Forelimb muscle (tissue), 1 donor: Measurements from ENCODE around the gene FAM72B. TPM values are rescaled to one million over a fixed set of nuclear protein-coding genes. Genes with fewer than 3 reads are reported as not detected.
"Not testable (repeated sequence)": the region's sequence is repeated elsewhere in the genome, so short reads cannot be mapped to it uniquely, and the experiment has no call there.

Experiments
- DNase-seq: peaks from one replicate; pipeline ENCODE4 v3.0.0-alpha.2; 2013; ENCODE audit warnings: low read depth
- polyA plus RNA-seq: library from polyadenylated mRNA; unstranded; fragments of 120-200 nt; gene quantifications from one replicate; pipeline ENCODE4 v1.2.1, GENCODE V29; 2013; ENCODE audit not compliant: insufficient read length

The FAM72B gene
- polyA plus RNA-seq, 1 donor: 3.5 TPM

DNA sequence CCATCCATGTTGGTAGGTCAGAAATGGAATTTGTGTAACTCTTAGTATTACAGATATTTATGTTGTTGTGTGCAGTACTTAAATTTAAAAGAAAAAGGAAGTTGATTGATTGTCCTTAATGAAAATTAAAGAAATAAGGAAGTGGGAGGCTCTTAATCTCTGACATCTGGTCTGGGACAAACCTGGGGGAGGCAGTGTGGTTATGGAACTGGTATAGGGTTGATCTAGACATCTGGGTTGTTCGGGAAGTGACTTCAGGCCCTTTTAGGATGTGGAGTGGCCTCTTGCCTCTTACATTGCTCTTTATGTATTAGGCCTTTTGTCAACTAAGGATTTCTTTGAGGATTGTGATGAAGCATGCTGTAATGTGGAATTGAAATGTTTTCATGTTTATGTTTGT lies 16.1 kb upstream of the FAM72B start:
- DNase-seq: not testable (repeated sequence)

- DNase-seq: not testable (repeated sequence)
Measured at GRCh38 chr1:121199763-121200162, 15.6 kb upstream of the FAM72B start.

GRCh38 chr1:121197095-121197882 lies 13.1 kb upstream of the FAM72B start:
- not testable (repeated sequence) for DNase-seq

DNA sequence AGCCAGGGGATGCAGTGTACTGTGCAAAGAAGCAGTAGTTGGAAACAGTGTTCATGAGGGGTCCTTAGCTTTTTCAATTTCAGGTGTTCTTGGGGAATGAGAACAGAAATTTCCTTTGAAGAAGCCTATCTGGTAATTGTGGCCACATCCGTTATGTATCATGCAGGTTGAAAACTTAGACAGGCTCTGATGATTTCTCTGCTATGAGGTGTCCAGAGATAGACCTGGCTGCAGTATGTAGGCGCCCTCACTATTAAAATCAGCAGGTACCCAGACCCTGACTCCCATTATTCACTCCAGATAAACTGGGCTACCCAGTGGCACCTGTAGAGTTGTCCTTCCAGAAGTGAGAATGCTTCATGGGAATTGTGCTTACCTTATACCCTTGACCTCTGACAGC lies 8.4 kb upstream of the FAM72B start:
- DNase-seq: not testable (repeated sequence)

GRCh38 chr1:121187914-121188313 lies 3.8 kb upstream of the FAM72B start:
- not testable (repeated sequence) for DNase-seq

GRCh38 chr1:121186191-121186590 lies 2.1 kb upstream of the FAM72B start:
- not testable (repeated sequence) for DNase-seq

- not testable (repeated sequence) for DNase-seq
Measured at GRCh38 chr1:121185140-121185708, 1.1 kb upstream of the FAM72B start.

- DNase-seq: not testable (repeated sequence)
Measured at GRCh38 chr1:121183867-121184266, 273 bp downstream of the FAM72B start.

DNA sequence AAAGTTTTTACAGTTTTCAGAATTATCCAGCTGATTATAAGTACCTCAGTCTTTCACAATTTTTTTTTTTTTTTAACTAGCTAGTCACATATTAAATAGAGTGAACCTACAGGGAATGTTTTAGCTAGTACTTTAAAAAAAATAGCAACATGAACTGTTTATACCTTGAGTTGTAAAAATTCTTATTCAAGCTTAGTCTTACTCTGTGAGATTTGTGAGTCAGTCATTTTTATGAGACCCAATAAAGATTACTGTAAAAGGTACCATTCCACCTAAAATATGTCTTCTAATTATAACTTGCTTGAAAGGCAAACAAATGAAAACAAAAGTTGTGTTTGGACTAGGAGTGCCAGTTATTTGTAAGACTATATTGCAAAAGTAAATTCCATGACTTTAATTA lies 5.9 kb downstream of the FAM72B start:
- not testable (repeated sequence) for DNase-seq

- not testable (repeated sequence) for DNase-seq
Measured at GRCh38 chr1:121176649-121177048, 7.5 kb downstream of the FAM72B start.

- not testable (repeated sequence) for DNase-seq
Measured at GRCh38 chr1:121168152-121168668, 15.9 kb downstream of the FAM72B start.

DNA sequence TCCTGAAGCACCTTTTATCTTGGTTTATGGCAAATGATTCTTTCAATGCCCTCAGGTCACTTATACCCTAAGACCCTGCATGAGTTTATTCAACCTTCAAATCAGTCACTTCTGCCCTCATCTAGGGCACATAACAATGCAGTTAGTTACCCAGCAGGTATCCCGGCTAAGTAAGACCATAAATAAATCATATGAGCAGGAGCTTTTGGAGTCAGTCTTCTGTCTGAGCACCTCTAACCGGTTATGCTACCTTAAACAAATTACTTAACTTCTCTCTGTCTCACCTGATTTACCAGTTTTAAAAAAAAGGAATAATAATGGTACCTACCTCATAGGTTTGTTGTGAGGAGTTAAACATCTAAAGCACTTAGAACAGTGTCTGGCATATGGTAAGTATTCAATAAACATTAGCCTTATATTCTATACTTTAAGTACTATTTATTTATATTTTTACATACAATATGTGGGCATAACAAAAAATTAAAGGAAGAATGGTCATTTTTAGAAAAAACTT lies 16.9 kb downstream of the FAM72B start:
- not testable (repeated sequence) for DNase-seq

GRCh38 chr1:121165296-121165695 lies 18.8 kb downstream of the FAM72B start:
- not testable (repeated sequence) for DNase-seq

- not testable (repeated sequence) for DNase-seq
Measured at GRCh38 chr1:121163850-121164757, 20.0 kb downstream of the FAM72B start.

GRCh38 chr1:121161199-121161901 lies 22.8 kb downstream of the FAM72B start:
- DNase-seq: not testable (repeated sequence)

DNA sequence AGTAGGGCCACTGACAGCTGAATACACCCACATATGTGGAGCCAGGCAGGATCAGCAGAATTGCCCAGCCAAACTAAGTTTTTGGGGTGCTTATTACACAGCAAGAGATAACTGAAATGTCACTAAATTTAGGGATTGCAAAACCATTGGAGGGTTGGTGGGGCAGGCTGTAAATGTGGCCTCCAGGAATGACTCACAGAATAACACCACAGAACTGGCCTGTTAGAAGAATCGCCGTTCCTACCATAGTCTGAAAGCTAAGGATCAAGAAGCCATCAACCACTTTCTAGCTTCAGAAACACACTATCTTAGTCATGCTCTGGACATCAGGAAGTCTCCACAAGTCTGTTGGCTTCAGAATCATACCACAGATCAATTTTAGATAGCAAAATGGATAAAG lies 24.0 kb downstream of the FAM72B start:
- DNase-seq: not testable (repeated sequence)

GRCh38 chr1:121157609-121158008 lies 26.5 kb downstream of the FAM72B start:
- not testable (repeated sequence) for DNase-seq

- DNase-seq: not testable (repeated sequence)
Measured at GRCh38 chr1:121156958-121157603, 27.1 kb downstream of the FAM72B start.

DNA sequence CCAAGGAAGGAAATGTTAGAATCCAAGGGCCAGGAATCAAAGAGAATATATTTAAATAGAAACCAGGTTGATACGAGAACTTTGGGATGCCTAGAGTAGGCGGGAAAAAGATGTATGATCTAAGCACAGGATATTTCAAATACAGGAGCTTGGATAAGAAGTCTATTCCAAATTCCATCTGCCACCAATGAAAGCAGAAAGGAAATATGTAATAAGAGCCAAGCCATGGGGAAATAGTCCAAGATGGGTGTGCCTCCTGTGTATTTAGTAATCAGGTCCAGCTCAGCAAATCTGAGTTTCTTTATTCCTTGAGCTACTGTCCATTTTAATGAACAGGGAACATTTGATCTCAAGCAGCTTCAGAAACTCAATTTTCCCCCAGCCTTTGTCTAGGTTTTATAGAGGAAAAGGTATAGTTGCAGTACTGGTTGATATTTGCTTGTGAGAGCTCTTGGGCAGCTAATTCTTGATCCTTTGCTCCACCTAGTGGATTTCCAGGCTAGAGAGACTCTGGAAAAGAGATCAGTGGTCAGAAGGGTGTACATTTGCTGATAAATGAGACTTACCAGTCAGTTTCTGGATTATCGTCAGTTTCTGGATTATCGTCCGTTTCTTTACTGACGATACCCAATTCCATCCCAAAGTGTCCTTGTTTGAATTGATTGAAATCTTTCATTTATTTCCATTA lies 28.3 kb downstream of the FAM72B start:
- peak; percentile 0 for DNase-seq

GRCh38 chr1:121154811-121155210 lies 29.3 kb downstream of the FAM72B start:
- not testable (repeated sequence) for DNase-seq
